ENCODE measurements around the gene KDELR3. TPM values are rescaled to one million over a fixed set of nuclear protein-coding genes. Genes with fewer than 3 reads are reported as not detected.
A peak's percentile ranks its signal among the peaks of the same experiment; 100 is the strongest.

KDELR3 gene
- polyA plus RNA-seq, 3 donors = not detected

- Histone ChIP-seq H3K4me3 (replicated peaks in 1 of 3; ENCODE audit: low read depth in 2 of 3, low read length in 3 of 3) (no peak overlapping the region), H3K79me2 (ENCODE audit: insufficient read depth, low read length) (no peaks in the 10 kb centered on the region), H3K4me1 (ENCODE audit: control insufficient read depth in 1 of 2, insufficient read depth in 2 of 2, low read length in 2 of 2) (peaks cover 6 to 10% of the 10 kb centered on the region in 2 donors), H3K4me2 (replicated peaks; ENCODE audit: extremely low read depth, low read length, poor library complexity, severe bottlenecking) (peak overlapping the region; percentile 29), H3K27ac (ENCODE audit: low read depth in 1 of 2, low read length in 2 of 2) (no peak overlapping the region), H3K9me3 (replicated peaks in 1 of 2; ENCODE audit: control insufficient read depth in 1 of 2, insufficient read depth in 1 of 2, low read length in 2 of 2) (peaks cover 0 to 37% of the 10 kb centered on the region in 2 donors), H2AFZ (ENCODE audit: insufficient read depth, low read depth, low read length, poor library complexity, severe bottlenecking) (no peak overlapping the region), H3K9ac (ENCODE audit: insufficient read depth, low read length, poor library complexity, severe bottlenecking) (no peak overlapping the region), H3K36me3 (replicated peaks in 1 of 2; ENCODE audit: control insufficient read depth in 1 of 2, insufficient read depth in 2 of 2, low read length in 2 of 2) (no peaks in the 10 kb centered on the region), H3K27me3 (ENCODE audit: control insufficient read depth in 2 of 2, insufficient read depth in 2 of 2, low read length in 2 of 2) (peaks cover 66 to 94% of the 10 kb centered on the region in 2 donors), H4K20me1 (ENCODE audit: insufficient read depth, low read length) (no peaks in the 10 kb centered on the region)
- Mint-ChIP-seq H3K4me1 (peaks cover 13% of the 10 kb centered on the region), H3K9me3 (peaks cover 0 to 25% (median 8%) of the 10 kb centered on the region in 7 donors), H3K27ac (no peak overlapping the region), H3K36me3 (peaks cover 2 to 12% of the 10 kb centered on the region in 2 donors), H3K4me3 (peak overlapping the region in 1 of 2 donors; percentile 71), H3K27me3 (ENCODE audit: low read depth in 3 of 3) (peaks cover 97 to 100% (median 98%) of the 10 kb centered on the region in 3 donors)
- no CpG with 5 or more reads among the region's 9 CpGs for WGBS (ENCODE audit: insufficient coverage)
- intact Hi-C loops (cut with micrococcal nuclease) = no loop called here
- TF ChIP-seq CTCF (IDR thresholded peaks at IDR 0.05) = no peak
- DNase-seq = no peak
Observed at GRCh38 chr22:38461057-38461413, 6.9 kb upstream of the KDELR3 start.

GRCh38 chr22:38461414-38462081 lies 6.3 kb upstream of the KDELR3 start:
- peaks cover 2 to 10% of the 10 kb centered on the region in 2 donors for H3K36me3 Mint-ChIP-seq
- intact Hi-C loops (cut with micrococcal nuclease) = no loop called here
- Histone ChIP-seq H3K27ac (ENCODE audit: low read depth in 1 of 2, low read length in 2 of 2) (no peak overlapping the region), H3K4me3 (replicated peaks in 1 of 3; ENCODE audit: low read depth in 2 of 3, low read length in 3 of 3) (no peak overlapping the region), H3K9ac (ENCODE audit: insufficient read depth, low read length, poor library complexity, severe bottlenecking) (no peak overlapping the region), H4K20me1 (ENCODE audit: insufficient read depth, low read length) (no peaks in the 10 kb centered on the region), H3K4me2 (replicated peaks; ENCODE audit: extremely low read depth, low read length, poor library complexity, severe bottlenecking) (peak overlapping the region; percentile 29), H3K36me3 (replicated peaks in 1 of 2; ENCODE audit: control insufficient read depth in 1 of 2, insufficient read depth in 2 of 2, low read length in 2 of 2) (no peaks in the 10 kb centered on the region), H2AFZ (ENCODE audit: insufficient read depth, low read depth, low read length, poor library complexity, severe bottlenecking) (no peak overlapping the region), H3K4me1 (ENCODE audit: control insufficient read depth in 1 of 2, insufficient read depth in 2 of 2, low read length in 2 of 2) (peaks cover 6 to 10% of the 10 kb centered on the region in 2 donors), H3K9me3 (replicated peaks in 1 of 2; ENCODE audit: control insufficient read depth in 1 of 2, insufficient read depth in 1 of 2, low read length in 2 of 2) (peaks cover 0 to 33% of the 10 kb centered on the region in 2 donors), H3K27me3 (ENCODE audit: control insufficient read depth in 2 of 2, insufficient read depth in 2 of 2, low read length in 2 of 2) (peaks cover 61 to 94% of the 10 kb centered on the region in 2 donors), H3K79me2 (ENCODE audit: insufficient read depth, low read length) (no peaks in the 10 kb centered on the region)
- peaks cover 0 to 22% (median 6%) of the 10 kb centered on the region in 7 donors for H3K9me3 Mint-ChIP-seq
- peak; percentile 20 to 29 (median 23) for DNase-seq
- H3K4me1 Mint-ChIP-seq = peaks cover 13% of the 10 kb centered on the region
- no peak for TF ChIP-seq CTCF (IDR thresholded peaks at IDR 0.05)
- peak overlapping the region in 1 of 2 donors; percentile 71 for H3K4me3 Mint-ChIP-seq
- 20% methylated on average over 44 of the region's 51 CpGs for WGBS (ENCODE audit: insufficient coverage)
- H3K27me3 Mint-ChIP-seq (ENCODE audit: low read depth in 3 of 3) = peaks cover 97 to 100% (median 97%) of the 10 kb centered on the region in 3 donors
- no peak overlapping the region for H3K27ac Mint-ChIP-seq
